CD14-positive monocyte (primary cell): ENCODE measurements around the gene KRT24. TPM values are rescaled to one million over a fixed set of nuclear protein-coding genes. Genes with fewer than 3 reads are reported as not detected.

Experiments used
- DNase-seq, 3 donors: peaks; one replicate each; pipeline ENCODE4 v3.0.0-alpha.2; 2011 to 2022
- H2AFZ ChIP-seq: 2 replicates; pipeline ENCODE4 v1.6.0; 2012; ENCODE audit warnings: mild to moderate bottlenecking, low read depth, low read length, inconsistent platforms; ENCODE audit not compliant: insufficient read depth, poor library complexity, severe bottlenecking
- H3K27ac ChIP-seq, 2 donors: 1 replicate in 1 of 2; 2 replicates in 1 of 2; pipeline ENCODE4 v1.5.1; 2012 to 2013; ENCODE audit warnings: low read length in 2 of 2, control low read depth in 1 of 2, inconsistent platforms in 1 of 2, low read depth in 1 of 2, mild to moderate bottlenecking in 1 of 2
- H3K27me3 ChIP-seq, 2 donors: one replicate each; pipeline versions ENCODE4 v1.6.0 to v1.6.1; 2011 to 2013; ENCODE audit warnings: low read length in 2 of 2; ENCODE audit not compliant: control insufficient read depth in 2 of 2, insufficient read depth in 2 of 2
- H3K36me3 ChIP-seq, 2 donors: replicated peaks in 1 of 2; 1 replicate in 1 of 2; 2 replicates in 1 of 2; pipeline versions ENCODE4 v1.5.1 to v1.6.1; 2012 to 2013; ENCODE audit warnings: low read length in 2 of 2, control low read depth in 1 of 2, inconsistent platforms in 1 of 2, mild to moderate bottlenecking in 1 of 2; ENCODE audit not compliant: insufficient read depth in 2 of 2, control insufficient read depth in 1 of 2
- H3K4me1 ChIP-seq, 2 donors: 1 replicate in 1 of 2; 2 replicates in 1 of 2; pipeline versions ENCODE4 v1.5.1 to v1.6.1; 2012 to 2013; ENCODE audit warnings: low read length in 2 of 2, control low read depth in 1 of 2, inconsistent platforms in 1 of 2, mild to moderate bottlenecking in 1 of 2, moderate library complexity in 1 of 2; ENCODE audit not compliant: insufficient read depth in 2 of 2, control insufficient read depth in 1 of 2
- H3K4me2 ChIP-seq: replicated peaks from 2 replicates; pipeline ENCODE3; 2012; ENCODE audit warnings: low read length, moderate library complexity, mild to moderate bottlenecking; ENCODE audit not compliant: poor library complexity, severe bottlenecking; ENCODE audit errors: extremely low read depth
- H3K4me3 ChIP-seq, 3 experiments: fragments of 200-600 bp in 1 of 3; sonication (generic) in 1 of 3; replicated peaks in 1 of 3; 1 replicate in 2 of 3; 2 replicates in 1 of 3; pipeline ENCODE4 v1.5.1; 2011 to 2013; ENCODE audit warnings: low read length in 3 of 3, mild to moderate bottlenecking in 3 of 3, control low read depth in 2 of 3, low read depth in 2 of 3, inconsistent platforms in 1 of 3, moderate library complexity in 1 of 3
- H3K79me2 ChIP-seq: 2 replicates; pipeline ENCODE4 v1.6.0; 2012; ENCODE audit warnings: mild to moderate bottlenecking, control low read depth, inconsistent platforms, low read length, moderate library complexity; ENCODE audit not compliant: insufficient read depth
- H3K9ac ChIP-seq: 2 replicates; pipeline ENCODE4 v1.6.0; 2017; ENCODE audit warnings: low read length, mild to moderate bottlenecking; ENCODE audit not compliant: insufficient read depth, poor library complexity, severe bottlenecking
- H3K9me3 ChIP-seq, 2 donors: replicated peaks in 1 of 2; 1 replicate in 1 of 2; 2 replicates in 1 of 2; pipeline versions ENCODE4 v1.5.1 to v1.6.1; 2012 to 2013; ENCODE audit warnings: low read length in 2 of 2, control low read depth in 1 of 2; ENCODE audit not compliant: control insufficient read depth in 1 of 2, insufficient read depth in 1 of 2
- H4K20me1 ChIP-seq: 2 replicates; pipeline ENCODE4 v1.6.0; 2012; ENCODE audit warnings: mild to moderate bottlenecking, low read length, control low read depth, moderate library complexity; ENCODE audit not compliant: insufficient read depth
- H3K27ac Mint-ChIP-seq, 7 donors: one replicate each; pipeline ENCODE4 v1.8.0; 2020; ENCODE audit warnings: mild to moderate bottlenecking in 7 of 7, mixed read lengths in 7 of 7, moderate library complexity in 6 of 7, inconsistent platforms in 2 of 7
- H3K27me3 Mint-ChIP-seq, 3 donors: one replicate each; pipeline ENCODE4 v1.8.0; 2021 to 2022; ENCODE audit warnings: low read depth in 3 of 3, mild to moderate bottlenecking in 3 of 3, mixed read lengths in 3 of 3, moderate library complexity in 3 of 3, inconsistent platforms in 1 of 3
- H3K36me3 Mint-ChIP-seq, 2 donors: one replicate each; pipeline ENCODE4 v1.8.0; 2020; ENCODE audit warnings: mixed read lengths in 2 of 2, inconsistent platforms in 1 of 2, mild to moderate bottlenecking in 1 of 2
- H3K4me1 Mint-ChIP-seq: one replicate; pipeline ENCODE4 v1.8.0; 2020; ENCODE audit warnings: mild to moderate bottlenecking, mixed read lengths
- H3K4me3 Mint-ChIP-seq, 2 donors: one replicate each; pipeline ENCODE4 v1.8.0; 2020; ENCODE audit warnings: mild to moderate bottlenecking in 2 of 2, mixed read lengths in 2 of 2, moderate library complexity in 1 of 2
- H3K9me3 Mint-ChIP-seq, 7 donors: one replicate each; pipeline ENCODE4 v1.8.0; 2020 to 2022; ENCODE audit warnings: mixed read lengths in 7 of 7, mild to moderate bottlenecking in 6 of 7, moderate library complexity in 6 of 7, inconsistent platforms in 2 of 7
- CTCF ChIP-seq: fragments of 200-600 bp; IDR thresholded peaks from one replicate; pipeline ENCODE4 v1.8.0; 2022; ENCODE audit warnings: antibody characterized with exemption, mild to moderate bottlenecking
- WGBS: methylation state at CpG from one replicate; pipeline ENCODE4 v1.1.5; 2013; ENCODE audit warnings: missing lambda C conversion rate; ENCODE audit not compliant: insufficient coverage; 5-methylcytosine and 5-hydroxymethylcytosine counted together
- intact Hi-C, 2 donors: fragments of 100-400 bp; cut with micrococcal nuclease; formaldehyde crosslinking; loops; one replicate each; pipeline versions ENCODE4 v1.15.0 to v1.15.1; 2023
- polyA plus RNA-seq, 3 donors: library from polyadenylated mRNA; depleted of rRNA in 1 of 3; unstranded in 2 of 3; stranded (reverse) in 1 of 3; fragments of 300-500 nt in 2 of 3; fragments of >200 nt in 1 of 3; fragmentation: Illumina TruSeq in 2 of 3; gene quantifications; 1 replicate in 2 of 3; 2 replicates in 1 of 3; pipeline ENCODE4 v1.2.3, GENCODE V29; 2012 to 2021

The KRT24 gene
- polyA plus RNA-seq, 3 donors = not detected

GRCh38 chr17:40734018-40734417, 30.5 kb upstream of the KRT24 start:
- Mint-ChIP-seq H3K27ac (no peak overlapping the region), H3K4me3 (no peak overlapping the region), H3K27me3 (peaks cover 11 to 30% (median 21%) of the 10 kb centered on the region in 3 donors), H3K36me3 (no peaks in the 10 kb centered on the region), H3K4me1 (no peaks in the 10 kb centered on the region), H3K9me3 (peaks cover 0 to 3% (median 1%) of the 10 kb centered on the region in 7 donors)
- H3K4me1 ChIP-seq = no peaks in the 10 kb centered on the region
- H3K9me3 ChIP-seq = no peaks in the 10 kb centered on the region
- H3K36me3 ChIP-seq = no peaks in the 10 kb centered on the region
- peaks cover 3 to 18% of the 10 kb centered on the region in 2 donors for H3K27me3 ChIP-seq
- H3K4me2 ChIP-seq = no peak overlapping the region
- H3K4me3 ChIP-seq = no peak overlapping the region
- no peak overlapping the region for H2AFZ ChIP-seq
- H3K79me2 ChIP-seq = no peaks in the 10 kb centered on the region
- H4K20me1 ChIP-seq = no peaks in the 10 kb centered on the region
- no peak overlapping the region for H3K27ac ChIP-seq
- WGBS = 87% methylated on average over 5 of the region's 6 CpGs
- intact Hi-C loops = no loop called here
- no peak for TF ChIP-seq CTCF
- DNase-seq = no peak
- no peak overlapping the region for H3K9ac ChIP-seq

- Histone ChIP-seq H4K20me1 (no peaks in the 10 kb centered on the region), H3K4me1 (no peaks in the 10 kb centered on the region), H2AFZ (no peak overlapping the region), H3K79me2 (no peaks in the 10 kb centered on the region), H3K27me3 (peaks cover 3 to 18% of the 10 kb centered on the region in 2 donors), H3K9me3 (no peaks in the 10 kb centered on the region), H3K27ac (no peak overlapping the region), H3K9ac (no peak overlapping the region), H3K4me2 (no peak overlapping the region), H3K4me3 (no peak overlapping the region), H3K36me3 (no peaks in the 10 kb centered on the region)
- Mint-ChIP-seq H3K9me3 (peaks cover 0 to 3% (median 1%) of the 10 kb centered on the region in 7 donors), H3K4me3 (no peak overlapping the region), H3K36me3 (no peaks in the 10 kb centered on the region), H3K27ac (no peak overlapping the region), H3K4me1 (no peaks in the 10 kb centered on the region), H3K27me3 (peaks cover 8 to 22% (median 21%) of the 10 kb centered on the region in 3 donors)
- intact Hi-C loops = no loop called here
- TF ChIP-seq CTCF = no peak
- no peak for DNase-seq
- WGBS = 88% methylated on average over 1 of the region's 1 CpG
Measured at GRCh38 chr17:40730970-40731369, 27.4 kb upstream of the KRT24 start.
